Measurements from ENCODE around the gene NR1H2. TPM values are rescaled to one million over a fixed set of nuclear protein-coding genes. Genes with fewer than 3 reads are reported as not detected.
A peak's percentile ranks its signal among the peaks of the same experiment; 100 is the strongest.
"Not testable (repeated sequence)": the region's sequence is repeated elsewhere in the genome, so short reads cannot be mapped to it uniquely, and the experiment has no call there.

NR1H2 gene
- total and polyA plus RNA-seq, 2 experiments from 2014 or later, result 41.4 to 55.9 TPM

- Histone ChIP-seq H3K27ac (no peak overlapping the region), H3K9me2 (replicated peaks; ENCODE audit: insufficient read depth) (no peaks in the 10 kb centered on the region), H3K79me2 (no peaks in the 10 kb centered on the region), H3K27me3 (peaks cover 30% of the 10 kb centered on the region), H3K4me3 (peak overlapping the region; percentile 36), H2AFZ (no peak overlapping the region), H3K36me3 (replicated peaks; ENCODE audit: insufficient read depth, low read depth) (no peaks in the 10 kb centered on the region), H3K9me3 (ENCODE audit: low read depth) (no peaks in the 10 kb centered on the region), H3K4me2 (peak overlapping the region; percentile 89), H4K20me1 (ENCODE audit: insufficient read depth, poor library complexity, severe bottlenecking) (peaks cover 3% of the 10 kb centered on the region), H3K4me1 (ENCODE audit: insufficient read depth) (peaks cover 20% of the 10 kb centered on the region)
- TF ChIP-seq EZH2phosphoT487 (IDR thresholded peaks at IDR 0.05; ENCODE audit: low read depth, severe bottlenecking, unreplicated experiment) (no peak), CTCF (IDR thresholded peaks at IDR 0.05; ENCODE audit: poor library complexity) (no peak), EZH2 (IDR thresholded peaks at IDR 0.05; ENCODE audit: borderline replicate concordance) (peak; percentile 68)
- WGBS (ENCODE audit: low lambda C conversion rate, missing lambda C conversion rate), result 4% methylated on average over 72 of the region's 104 CpGs
- DNase-seq (ENCODE audit: low spot score), result peak; percentile 46
Measured at GRCh38 chr19:50328224-50328872, 47.9 kb upstream of the NR1H2 start.

DNA sequence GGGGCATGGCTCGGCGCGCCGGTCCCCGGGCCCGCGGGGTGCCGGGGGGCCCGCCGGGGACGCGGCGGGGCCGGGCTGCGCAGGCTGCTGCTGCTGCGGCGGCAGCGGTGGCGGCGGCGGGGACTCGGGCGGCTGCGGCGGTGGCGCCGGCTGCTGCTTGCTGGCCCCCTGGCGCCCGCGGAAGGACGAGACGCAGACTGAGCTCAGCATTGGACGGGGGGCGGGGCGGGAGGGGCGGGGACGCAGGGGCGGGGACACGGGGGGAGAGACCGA lies 47.4 kb upstream of the NR1H2 start:
- no peak overlapping the region for H3K4me3 ChIP-seq
- H3K9me2 ChIP-seq (replicated peaks; ENCODE audit: insufficient read depth), result no peaks in the 10 kb centered on the region
- no peak for DNase-seq (ENCODE audit: low spot score)
- 0% methylated on average over 2 of the region's 40 CpGs for WGBS (ENCODE audit: low lambda C conversion rate, missing lambda C conversion rate)
- no peak overlapping the region for H3K27ac ChIP-seq
- H3K36me3 ChIP-seq (replicated peaks; ENCODE audit: insufficient read depth, low read depth), result no peaks in the 10 kb centered on the region
- H3K27me3 ChIP-seq, result peaks cover 30% of the 10 kb centered on the region
- peak overlapping the region; percentile 89 for H3K4me2 ChIP-seq
- peaks cover 20% of the 10 kb centered on the region for H3K4me1 ChIP-seq (ENCODE audit: insufficient read depth)
- H4K20me1 ChIP-seq (ENCODE audit: insufficient read depth, poor library complexity, severe bottlenecking), result peaks cover 3% of the 10 kb centered on the region
- no peaks in the 10 kb centered on the region for H3K79me2 ChIP-seq
- no peak for TF ChIP-seq EZH2 (IDR thresholded peaks at IDR 0.05; ENCODE audit: borderline replicate concordance)
- no peak for TF ChIP-seq CTCF (IDR thresholded peaks at IDR 0.05; ENCODE audit: poor library complexity)
- no peak for TF ChIP-seq EZH2phosphoT487 (IDR thresholded peaks at IDR 0.05; ENCODE audit: low read depth, severe bottlenecking, unreplicated experiment)
- H2AFZ ChIP-seq, result no peak overlapping the region
- no peaks in the 10 kb centered on the region for H3K9me3 ChIP-seq (ENCODE audit: low read depth)

DNA sequence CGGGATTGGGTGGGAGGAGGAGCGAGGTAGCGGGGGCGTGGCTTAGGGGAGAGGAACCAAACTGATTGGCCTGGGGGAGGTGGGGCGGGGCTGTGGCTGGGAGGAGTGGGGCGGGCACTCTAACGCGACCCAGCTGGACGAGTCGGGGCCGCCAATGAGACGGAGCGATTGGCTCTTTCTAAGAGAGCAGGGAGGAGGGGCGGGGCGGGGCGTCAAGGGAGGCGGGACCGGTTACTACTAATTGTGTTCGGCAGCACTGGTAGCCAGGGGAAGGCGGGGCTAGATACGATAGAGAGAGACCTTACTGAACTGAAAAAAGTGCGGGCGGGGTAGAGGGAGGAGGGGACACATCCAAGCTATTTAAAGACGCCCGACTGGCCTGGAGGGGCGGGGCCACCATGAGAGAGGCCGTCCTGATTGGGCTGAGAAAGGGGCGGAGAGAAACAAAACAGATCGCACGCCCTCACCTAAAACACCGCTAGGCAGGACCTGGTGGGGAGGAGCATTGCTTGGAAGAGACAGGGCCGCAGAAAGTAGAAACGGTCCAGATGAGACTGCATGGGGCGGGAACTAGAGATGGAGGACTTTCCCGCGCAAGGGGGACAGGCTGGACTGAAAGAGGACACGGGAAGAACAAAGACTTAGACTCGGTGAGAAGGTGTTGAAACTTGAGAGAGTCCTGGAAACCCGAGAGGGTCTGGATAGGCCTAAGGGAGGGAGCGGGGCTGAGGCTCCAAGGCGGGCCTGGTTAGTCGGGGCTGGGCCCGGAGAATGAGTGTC lies 46.9 kb upstream of the NR1H2 start, which contains the start of gene KCNC3:
Gene KCNC3, minus strand, starts transcription at position 232 of the 780 bp plus-strand sequence. CDS start 295 bp downstream, outside the sequence.
- Histone ChIP-seq H4K20me1 (ENCODE audit: insufficient read depth, poor library complexity, severe bottlenecking) (peaks cover 3% of the 10 kb centered on the region), H3K36me3 (replicated peaks; ENCODE audit: insufficient read depth, low read depth) (no peaks in the 10 kb centered on the region), H3K79me2 (no peaks in the 10 kb centered on the region), H3K9me3 (ENCODE audit: low read depth) (no peaks in the 10 kb centered on the region), H2AFZ (peak within 1 kb of the TSS; percentile 63), H3K4me1 (ENCODE audit: insufficient read depth) (peaks cover 25% of the 10 kb centered on the region), H3K27ac (peak within 1 kb of the TSS; percentile 76), H3K4me3 (peak within 1 kb of the TSS; percentile 36), H3K9me2 (replicated peaks; ENCODE audit: insufficient read depth) (no peaks in the 10 kb centered on the region), H3K27me3 (peaks cover 30% of the 10 kb centered on the region), H3K4me2 (peak within 1 kb of the TSS; percentile 90)
- TF ChIP-seq CTCF (IDR thresholded peaks at IDR 0.05; ENCODE audit: poor library complexity) (no peak), EZH2phosphoT487 (IDR thresholded peaks at IDR 0.05; ENCODE audit: low read depth, severe bottlenecking, unreplicated experiment) (no peak), EZH2 (IDR thresholded peaks at IDR 0.05; ENCODE audit: borderline replicate concordance) (no peak)
- peak; percentile 99 for DNase-seq (ENCODE audit: low spot score)
- WGBS (ENCODE audit: low lambda C conversion rate, missing lambda C conversion rate), result 4% methylated on average over 17 of the region's 43 CpGs

DNA sequence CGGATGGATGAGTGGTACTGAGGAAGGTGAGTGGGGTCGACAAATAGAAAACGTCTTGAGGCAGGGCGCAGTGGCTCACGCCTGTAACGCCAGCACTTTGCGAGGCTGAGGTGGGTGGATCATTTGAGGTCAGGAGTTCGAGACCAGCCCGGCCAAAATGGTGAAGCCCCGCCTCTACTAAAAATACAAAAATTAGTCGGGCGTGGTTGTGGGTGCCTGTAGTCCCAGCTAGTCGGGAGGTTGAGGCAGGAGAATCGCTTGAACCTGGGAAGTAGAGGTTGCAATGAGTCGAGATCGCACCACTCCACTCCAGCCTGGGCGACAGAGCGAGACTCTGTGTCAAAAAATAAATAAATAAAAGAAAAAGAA lies 46.3 kb upstream of the NR1H2 start:
- Histone ChIP-seq H2AFZ (peak overlapping the region; percentile 63), H3K27me3 (peaks cover 30% of the 10 kb centered on the region), H3K27ac (peak overlapping the region; percentile 76), H3K4me2 (peak overlapping the region; percentile 90), H3K4me1 (ENCODE audit: insufficient read depth) (peaks cover 25% of the 10 kb centered on the region)
- H3K36me3 ChIP-seq (replicated peaks; ENCODE audit: insufficient read depth, low read depth); H3K79me2 ChIP-seq; H4K20me1 ChIP-seq (ENCODE audit: insufficient read depth, poor library complexity, severe bottlenecking); DNase-seq (ENCODE audit: low spot score); H3K9me2 ChIP-seq (replicated peaks; ENCODE audit: insufficient read depth); H3K4me3 ChIP-seq; H3K9me3 ChIP-seq (ENCODE audit: low read depth): not testable (repeated sequence)
- 32% methylated on average over 18 of the region's 18 CpGs for WGBS (ENCODE audit: low lambda C conversion rate, missing lambda C conversion rate)
